GM03348 (cell line): ENCODE measurements around the gene CTF1.
A peak's percentile ranks its signal among the peaks of the same experiment; 100 is the strongest.
"Not testable (repeated sequence)": the region's sequence is repeated elsewhere in the genome, so short reads cannot be mapped to it uniquely, and the experiment has no call there.

ENCODE experiments used
- DNase-seq: peaks from one replicate; pipeline ENCODE4 v3.0.0; 2012; ENCODE audit warnings: low spot score

CTF1 gene

GRCh38 chr16:30931068-30931650, 34.7 kb downstream of the CTF1 start:
- no peak for DNase-seq

GRCh38 chr16:30934827-30935557, 38.6 kb downstream of the CTF1 start:
- peak; percentile 53 for DNase-seq

GRCh38 chr16:30937692-30938091, 41.3 kb downstream of the CTF1 start:
- DNase-seq = no peak

- DNase-seq = not testable (repeated sequence)
Measured at GRCh38 chr16:30939571-30939970, 43.2 kb downstream of the CTF1 start.

- DNase-seq = peak; percentile 89
Measured at GRCh38 chr16:30941600-30942425, 45.4 kb downstream of the CTF1 start.

GRCh38 chr16:30942426-30942806, 46.0 kb downstream of the CTF1 start:
- DNase-seq = no peak

GRCh38 chr16:30944352-30944751, 47.9 kb downstream of the CTF1 start:
- DNase-seq = no peak

- no peak for DNase-seq
Measured at GRCh38 chr16:30946671-30947540, 50.5 kb downstream of the CTF1 start.

GRCh38 chr16:30947541-30947858, 51.1 kb downstream of the CTF1 start:
- no peak for DNase-seq

- DNase-seq = peak; percentile 94
Measured at GRCh38 chr16:30947859-30948666, 51.6 kb downstream of the CTF1 start.

- peak; percentile 83 for DNase-seq
Measured at GRCh38 chr16:30948667-30949649, 52.5 kb downstream of the CTF1 start, which contains the start of gene ORAI3. ORAI3 (plus strand) TSS chr16:30949068; CDS start chr16:30949290, 222 bp downstream.

GRCh38 chr16:30949650-30950515, 53.5 kb downstream of the CTF1 start:
- peak; percentile 81 for DNase-seq

GRCh38 chr16:30950516-30951065, 54.2 kb downstream of the CTF1 start:
- no peak for DNase-seq

GRCh38 chr16:30951193-30951592, 54.8 kb downstream of the CTF1 start:
- DNase-seq = no peak

- DNase-seq = no peak
Measured at GRCh38 chr16:30951750-30952149, 55.3 kb downstream of the CTF1 start.

GRCh38 chr16:30953111-30953510, 56.7 kb downstream of the CTF1 start:
- DNase-seq = no peak
